Measurements from ENCODE around the gene NRARP.

The NRARP gene

DNA sequence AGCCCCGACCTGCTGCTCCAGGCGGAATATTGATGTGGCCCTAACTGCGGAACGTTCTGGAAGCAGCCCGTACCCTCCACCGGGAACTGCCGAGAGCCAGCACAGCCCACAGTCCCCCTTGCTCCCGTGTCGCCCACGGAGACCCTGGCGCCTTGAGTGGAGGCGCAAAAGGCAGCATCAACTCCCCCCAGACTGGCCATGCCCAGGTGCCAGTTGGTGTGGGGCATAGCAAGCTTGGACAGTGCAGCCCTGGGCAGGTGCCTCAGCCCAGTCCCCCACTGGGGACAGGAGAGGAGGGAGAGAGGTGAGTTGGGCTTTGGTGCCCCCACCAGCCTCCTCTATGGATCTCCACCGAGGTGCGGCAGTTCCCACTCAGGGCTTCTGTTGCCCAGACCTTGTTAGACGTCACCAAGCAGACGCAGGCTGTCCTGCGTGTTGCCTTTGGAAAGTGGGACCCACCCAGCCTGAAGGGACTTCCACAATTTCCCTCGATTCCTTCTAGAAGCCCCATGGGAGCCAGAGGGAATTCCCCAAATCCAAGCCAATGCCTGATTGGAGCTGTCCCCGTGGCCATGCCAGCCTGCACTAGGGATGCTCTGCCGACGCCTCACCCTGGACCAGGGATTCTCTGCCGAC, 19.8 kb upstream of the NRARP start:
- DNase-seq: no peak

DNA sequence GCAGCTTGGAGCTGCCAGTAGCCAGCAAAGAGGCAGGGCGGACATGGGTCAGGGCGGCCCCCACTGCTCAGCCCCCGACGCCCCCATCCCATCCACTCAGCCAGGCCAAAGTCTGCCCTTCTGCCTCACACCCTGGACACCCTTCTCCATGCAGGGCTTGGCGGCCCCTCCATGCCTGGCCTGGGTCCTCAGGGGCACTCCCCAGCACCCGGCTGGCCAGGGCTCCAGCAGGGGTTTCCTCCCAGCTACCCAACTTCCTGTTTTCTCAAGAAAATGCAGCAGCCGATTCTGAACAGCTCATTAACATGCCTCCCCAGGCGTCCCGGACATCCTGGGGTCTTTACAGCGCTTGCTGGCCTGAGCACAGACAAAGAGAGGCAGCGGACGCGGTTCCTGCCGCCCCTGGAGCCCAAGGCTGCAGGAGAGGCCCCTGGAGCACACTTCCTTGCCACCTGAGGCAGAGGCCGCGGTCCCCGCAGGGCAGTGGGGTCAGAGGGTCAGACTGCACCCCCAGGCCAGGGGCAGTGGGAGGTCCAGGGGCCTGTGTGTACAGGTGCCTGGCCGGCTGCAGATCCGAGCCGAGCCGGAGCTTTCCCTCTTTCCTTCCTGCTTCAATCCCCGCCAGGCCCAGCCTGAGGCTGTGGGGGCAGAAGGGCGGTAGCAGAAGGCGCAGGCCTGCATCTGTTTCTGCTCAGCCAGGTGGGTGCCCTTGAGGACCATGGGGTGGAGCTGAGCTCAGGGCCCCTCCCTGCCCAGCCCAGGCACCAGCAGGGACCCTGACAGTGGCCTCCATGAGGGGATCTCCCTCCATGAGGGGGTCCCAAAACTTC, 18.7 kb upstream of the NRARP start:
- peak; percentile 31 for DNase-seq

DNA sequence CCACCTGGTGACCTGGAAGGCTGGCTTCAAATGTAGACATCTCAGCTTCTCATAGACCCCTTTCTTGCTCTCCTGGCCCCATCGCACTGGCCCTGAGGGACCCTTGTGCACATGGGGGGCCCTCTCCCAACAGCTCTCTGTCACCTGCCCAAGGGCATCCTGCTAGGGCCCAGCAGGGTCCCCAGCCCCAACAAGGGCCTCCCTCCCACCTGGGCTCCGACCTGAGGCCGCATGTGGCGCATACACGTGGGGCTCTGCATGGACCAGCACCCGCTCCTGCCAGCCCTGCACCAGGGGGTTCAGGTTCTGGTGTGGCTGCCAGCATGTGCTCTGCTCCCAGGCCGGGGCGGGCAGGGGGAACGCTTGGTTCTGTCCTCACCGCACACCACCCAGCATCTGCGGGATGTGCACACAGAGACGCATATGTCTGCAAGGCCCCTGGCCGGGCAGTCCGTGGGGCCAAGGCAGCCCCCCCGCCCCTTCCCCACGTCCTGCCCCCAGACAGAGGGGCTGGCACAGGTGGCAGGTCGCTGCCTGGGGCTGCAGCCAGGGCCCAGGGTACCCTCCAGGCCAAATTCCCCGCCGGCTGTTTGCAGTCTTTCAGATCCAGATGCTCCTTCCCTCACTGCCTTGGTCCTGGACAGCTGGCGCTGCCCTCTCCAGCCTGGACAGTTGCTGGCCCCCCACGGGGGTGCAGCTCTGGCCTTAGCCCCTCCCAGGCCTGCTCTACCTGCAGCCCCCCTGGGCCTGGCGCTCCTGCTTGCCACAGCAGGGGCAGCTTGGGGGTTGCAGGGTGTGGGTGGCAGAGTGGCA, 17.9 kb upstream of the NRARP start:
- no peak for DNase-seq

DNA sequence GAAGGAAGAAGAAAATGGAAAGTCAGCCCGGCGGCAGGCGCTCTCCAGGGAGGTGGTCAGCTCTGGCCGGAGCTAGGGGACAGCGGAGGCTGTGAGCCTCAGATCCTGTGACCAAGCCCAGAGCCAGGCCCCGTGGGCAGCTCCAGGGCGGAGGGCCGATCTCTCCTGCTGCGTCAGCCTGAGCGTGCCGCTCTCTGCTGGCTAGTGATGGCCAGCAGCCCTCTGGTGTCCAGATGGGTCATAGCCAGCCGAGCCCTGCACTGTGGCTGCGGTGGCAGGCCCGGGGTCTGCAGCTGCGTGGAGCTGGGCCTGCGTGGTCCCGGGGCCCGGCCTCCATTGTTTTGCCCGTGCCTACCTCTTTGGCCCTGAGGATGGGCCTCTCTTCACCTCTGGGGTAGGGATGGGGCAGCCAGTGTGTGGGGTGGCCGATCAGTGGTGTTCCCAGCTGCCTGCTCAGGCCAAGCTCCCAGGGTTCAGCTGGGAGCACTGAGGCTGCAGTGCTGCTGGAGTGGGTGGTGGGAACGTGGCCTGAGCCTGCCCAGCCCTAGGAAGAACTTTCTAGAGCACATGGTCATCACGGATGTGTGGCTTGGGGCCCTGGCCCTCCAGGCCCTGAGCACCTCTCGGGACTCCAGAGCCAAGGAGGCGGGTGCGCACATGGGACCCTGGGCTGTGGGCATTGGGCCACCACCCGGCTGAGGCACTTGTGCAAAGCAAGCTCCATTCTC, 17.1 kb upstream of the NRARP start:
- DNase-seq: no peak

DNA sequence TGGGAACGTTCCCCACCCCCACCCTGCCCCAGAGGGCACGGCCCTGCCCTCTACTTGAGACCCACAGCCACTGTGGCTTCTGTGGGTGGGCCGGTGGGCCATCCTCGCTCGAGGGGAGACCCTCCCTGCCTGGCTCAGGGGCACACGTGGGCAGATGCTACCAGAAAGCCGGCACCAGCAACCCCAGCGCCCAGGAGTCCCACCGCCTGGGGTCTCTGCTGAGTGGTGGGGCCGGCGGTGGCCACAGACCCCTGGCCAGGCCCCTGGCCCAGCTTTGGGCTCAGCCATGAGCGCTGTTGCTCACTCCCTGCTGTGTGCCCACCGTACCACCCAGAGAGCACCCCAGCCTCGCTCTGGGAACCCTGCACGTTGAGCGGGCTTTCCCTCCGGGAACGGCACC, 16.5 kb upstream of the NRARP start:
- DNase-seq: no peak

DNA sequence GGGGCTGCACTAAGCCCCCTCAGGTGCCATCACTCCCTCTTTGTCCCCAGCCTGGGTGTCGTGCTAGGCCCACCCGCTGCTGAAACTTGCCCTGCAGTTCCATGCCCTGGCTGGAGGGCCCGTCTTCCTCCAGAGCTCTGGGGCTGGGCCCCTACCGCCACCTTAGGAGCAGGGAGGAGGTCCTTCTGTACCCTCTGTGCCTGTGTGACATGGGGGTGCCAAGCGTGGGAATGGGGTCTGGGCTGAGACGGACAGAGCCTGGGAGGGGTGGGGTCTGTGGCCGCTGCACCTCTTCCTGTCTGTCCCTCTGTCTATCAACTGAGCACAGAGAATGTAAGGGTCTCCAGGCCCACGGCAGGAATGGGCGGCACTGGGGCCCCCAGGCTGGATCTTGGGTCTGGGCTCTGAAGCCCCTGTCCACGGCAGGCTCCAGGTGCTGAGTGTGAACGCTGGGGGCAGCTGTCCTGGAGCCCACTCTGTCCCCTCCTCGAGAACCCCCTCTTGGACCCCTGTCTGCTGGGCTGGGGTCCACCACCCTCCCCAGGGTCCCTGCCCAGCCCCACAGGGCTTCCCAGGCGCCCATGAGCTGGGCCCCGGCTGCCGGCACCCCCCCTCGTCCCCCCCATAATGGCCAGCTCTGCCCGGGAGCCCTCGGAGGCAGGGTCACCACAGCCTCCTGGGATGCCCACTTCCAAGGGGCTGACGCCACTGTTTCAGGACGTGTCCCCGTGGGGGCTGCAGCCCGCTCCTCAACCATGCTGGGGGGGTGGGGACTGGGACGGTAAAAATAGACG, 15.8 kb upstream of the NRARP start:
- peak; percentile 14 for DNase-seq

DNA sequence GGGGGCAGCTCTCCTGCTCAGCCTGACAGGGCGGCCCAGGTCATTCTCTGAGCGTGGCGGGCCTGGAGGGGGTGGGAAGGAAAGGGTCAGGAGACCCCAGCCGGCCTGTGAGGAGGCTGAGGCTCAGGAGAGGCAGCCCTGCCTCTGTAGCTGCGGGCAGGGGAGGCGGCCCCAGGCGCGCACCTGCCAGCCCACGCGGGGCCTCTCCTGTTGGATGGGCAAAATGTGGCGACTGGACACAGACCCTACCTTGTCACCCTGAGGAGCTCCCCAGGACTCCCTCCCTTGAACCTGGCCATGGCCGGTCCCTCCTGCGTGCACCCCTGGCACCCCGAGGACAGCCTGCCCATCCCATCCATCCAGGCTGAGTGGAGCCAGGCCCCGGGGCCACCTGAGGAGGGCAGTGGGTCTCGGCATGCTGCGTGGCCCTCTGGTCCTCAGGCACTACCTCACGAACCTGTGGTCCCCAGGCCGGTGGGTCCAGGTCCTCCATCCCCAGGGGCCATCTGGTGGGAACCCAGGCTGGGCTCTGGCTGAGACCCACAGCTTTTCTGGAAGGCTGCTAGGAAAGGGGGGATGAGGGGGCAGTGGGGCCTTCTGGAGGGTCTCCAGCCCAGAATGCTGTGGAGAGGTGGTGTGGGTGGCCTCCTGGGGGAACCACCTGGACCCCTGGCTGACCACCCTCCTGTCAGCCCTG, 15.1 kb upstream of the NRARP start:
- peak; percentile 17 for DNase-seq

DNA sequence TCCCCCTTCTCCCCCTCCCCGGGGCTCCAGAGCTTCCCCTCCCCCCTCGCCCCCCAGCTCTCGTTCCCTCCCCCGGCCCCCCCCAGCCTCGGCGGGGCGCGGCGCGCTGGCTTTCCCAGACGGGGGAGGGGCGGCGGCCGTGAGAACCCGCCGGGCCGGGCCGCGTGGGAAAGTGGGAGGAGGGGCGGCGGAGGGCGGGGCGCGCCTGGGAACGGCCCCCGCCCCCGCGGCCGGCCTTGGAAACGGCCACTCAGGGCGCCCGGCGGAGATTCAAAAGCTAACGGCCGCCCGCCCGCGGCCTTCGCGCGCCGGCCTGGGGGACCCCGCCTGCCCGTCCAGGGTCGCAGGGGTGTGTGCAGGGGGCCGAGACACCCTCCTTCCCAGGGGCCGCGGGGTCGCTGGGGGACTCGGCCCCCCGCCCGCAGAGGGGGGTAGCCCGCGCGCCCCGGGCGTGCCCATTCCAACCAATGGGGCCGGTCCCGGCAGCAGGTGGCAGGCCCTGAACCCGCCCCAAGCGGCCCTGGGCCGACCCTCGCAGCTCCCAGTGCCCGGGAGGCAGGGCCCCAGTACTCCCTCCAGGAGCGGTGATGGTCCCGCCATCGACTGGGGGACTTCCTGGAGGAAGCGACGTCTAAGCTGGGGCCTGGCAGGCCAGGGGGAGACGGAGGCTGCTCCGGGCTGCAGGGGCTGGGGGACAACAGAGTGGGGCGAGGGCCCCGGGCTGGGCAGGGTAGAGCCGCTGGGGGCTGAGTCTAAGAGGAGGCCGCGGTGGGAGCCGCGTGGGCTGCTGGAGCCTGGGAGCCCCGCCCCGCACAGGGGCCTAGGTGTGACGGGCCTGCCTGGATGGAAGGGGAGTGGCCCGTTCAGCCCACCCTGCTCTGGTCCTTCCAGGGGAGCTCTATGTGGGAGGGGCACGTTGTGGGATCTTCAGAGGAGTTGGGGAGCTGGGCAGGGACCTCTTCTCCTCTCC, 14.2 kb upstream of the NRARP start:
- DNase-seq: peak; percentile 31

DNA sequence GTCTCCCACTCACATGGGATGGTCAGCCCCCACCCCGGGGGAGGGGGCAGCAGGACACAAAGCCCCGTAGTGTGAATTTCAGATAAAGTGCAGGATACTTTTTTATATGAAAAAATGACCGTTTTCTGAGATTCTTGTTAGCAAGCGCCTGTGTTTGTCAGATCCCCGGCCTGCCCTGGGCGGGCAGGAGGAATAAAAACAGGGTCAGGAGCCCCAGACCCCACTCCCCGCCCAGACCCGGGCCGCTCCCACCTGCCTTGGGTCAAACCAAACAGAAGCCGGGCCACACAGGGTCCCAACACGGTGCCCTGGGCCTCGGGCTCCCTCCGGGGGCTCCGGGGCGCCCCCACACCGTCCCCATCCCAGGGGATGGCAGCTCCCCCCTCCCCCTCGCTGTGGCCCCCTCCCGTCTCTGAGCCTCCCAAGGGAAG, 13.5 kb upstream of the NRARP start:
- DNase-seq: no peak

DNA sequence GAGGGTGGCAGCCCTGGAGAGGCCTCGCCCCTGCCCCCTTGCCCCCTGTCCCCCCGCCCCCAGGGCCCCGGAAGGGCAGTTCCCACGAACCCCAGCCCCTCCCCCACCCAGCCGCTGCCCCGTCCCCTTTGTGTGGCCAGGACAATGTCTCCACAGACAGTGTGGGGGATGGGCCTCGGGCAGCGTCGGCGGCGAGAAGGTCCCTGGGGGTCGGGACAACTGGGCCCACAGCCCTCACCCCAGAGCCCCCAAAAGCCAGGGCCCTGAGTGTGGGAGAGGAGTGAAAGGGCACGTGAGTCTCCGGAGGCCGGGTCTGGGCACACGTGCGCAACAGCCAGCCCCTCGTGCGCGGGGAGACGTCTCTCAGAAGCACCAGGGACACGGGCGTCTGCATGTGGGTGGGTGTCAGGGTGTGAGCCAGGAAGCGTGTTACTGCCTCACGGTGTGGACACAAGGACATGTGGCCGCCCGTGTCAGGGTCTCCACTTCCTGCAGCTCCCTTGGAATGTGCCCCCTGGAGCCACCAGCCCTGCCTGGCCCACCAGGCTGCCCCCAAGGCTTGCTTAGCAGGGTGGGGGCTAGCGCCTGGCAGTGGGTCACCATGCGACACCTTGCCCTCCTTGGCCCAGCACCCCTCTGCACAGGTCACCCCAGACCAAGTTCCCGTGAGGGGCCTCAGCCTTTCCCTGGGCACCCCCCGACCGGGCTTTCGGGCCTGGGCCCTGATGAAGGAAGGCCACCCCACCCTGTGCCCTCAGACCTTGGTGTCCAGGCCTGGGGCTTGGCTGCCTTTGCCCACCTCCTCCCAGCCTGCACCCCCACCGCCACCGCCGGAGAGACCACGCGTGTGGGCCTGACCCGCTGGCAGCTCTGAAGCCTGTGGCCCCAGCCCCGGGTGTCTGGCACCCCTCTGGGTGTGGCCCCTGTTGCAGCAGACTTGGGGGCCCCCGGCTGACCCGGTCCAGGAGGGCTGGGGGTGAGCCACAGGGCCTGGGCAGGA, 12.8 kb upstream of the NRARP start:
- peak; percentile 18 for DNase-seq

DNA sequence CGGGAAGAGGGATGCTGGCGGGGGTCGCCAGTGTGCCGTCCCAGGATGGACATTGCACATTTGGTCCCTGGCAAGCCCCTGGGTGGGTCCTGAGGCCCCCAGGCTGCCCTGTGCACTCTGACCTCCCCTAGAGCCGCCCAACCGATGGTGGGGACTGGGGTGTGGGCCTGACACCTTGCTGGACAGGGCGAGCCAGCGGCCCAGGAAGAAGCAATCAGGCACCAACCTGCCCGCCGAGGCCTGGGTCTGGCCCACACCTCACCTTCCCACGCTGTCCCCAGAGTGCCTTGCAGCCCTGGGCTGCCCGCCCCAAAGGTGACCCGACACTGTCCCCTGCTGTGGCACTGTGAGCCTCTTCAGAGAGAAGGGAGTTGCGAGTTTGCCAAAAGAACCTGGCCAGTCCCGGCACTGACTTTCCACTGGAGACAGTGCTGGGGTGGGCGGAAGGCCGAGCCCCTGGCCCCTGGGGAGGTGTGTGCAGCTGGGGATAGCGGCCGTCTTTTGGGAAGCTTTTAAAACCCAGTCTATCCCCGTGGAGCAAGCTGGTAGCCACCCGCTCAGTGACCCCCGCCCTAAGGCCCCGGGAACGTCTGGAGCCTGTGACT, 12.0 kb upstream of the NRARP start:
- DNase-seq: peak; percentile 15

DNA sequence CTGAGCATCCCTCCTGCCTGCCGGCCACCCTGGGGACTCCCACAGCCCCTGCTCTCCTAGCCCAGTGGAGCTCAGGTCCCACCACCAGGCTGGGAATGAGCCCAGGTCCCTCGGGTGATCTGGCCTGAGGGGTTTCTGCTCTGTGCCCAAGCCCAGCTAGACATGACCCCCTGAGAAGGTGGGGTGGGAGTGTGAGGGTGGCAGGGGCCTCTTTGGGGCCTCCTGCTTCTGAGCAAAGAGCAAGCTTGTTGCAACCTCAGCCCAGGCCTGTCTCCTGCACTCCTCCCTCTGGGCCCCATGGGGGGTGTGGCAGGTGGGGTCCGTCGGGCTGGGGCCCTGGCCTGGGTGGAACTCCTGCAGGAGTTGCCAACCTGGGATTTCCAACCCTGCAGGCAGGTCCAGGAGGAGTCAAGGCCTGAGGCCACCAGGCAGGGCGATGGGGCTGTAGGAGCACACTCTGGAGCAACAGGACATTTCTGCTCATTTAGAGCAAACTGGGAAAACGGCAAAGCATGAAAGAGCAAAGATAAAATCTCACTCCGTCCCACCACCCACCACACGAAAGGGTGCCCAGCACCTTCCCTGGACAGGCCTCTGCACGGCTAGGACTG, 11.4 kb upstream of the NRARP start:
- DNase-seq: peak; percentile 16

DNA sequence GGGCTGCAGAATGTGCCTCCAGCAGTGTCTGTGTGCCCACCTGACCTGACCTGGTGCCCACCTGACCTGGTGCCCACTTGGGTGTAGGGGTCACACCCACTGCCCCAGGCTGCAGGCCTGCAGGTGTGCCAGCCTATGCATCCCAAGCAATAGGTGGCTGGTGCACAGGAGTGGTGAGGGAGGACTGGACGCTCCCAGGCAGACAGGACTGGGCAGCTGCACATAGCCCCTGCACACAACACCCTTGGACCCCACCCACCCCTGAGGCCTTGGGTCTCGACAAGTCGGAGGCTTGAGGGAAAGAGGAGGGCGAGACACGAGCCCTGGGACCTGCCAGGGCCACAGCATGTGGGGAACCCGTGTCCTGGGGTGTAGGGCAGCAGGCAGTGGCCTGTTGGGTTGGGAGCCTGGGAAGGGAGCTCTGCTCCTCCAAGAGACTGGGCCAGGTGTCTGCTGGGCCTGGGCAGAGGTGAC, 10.8 kb upstream of the NRARP start:
- DNase-seq: no peak

DNA sequence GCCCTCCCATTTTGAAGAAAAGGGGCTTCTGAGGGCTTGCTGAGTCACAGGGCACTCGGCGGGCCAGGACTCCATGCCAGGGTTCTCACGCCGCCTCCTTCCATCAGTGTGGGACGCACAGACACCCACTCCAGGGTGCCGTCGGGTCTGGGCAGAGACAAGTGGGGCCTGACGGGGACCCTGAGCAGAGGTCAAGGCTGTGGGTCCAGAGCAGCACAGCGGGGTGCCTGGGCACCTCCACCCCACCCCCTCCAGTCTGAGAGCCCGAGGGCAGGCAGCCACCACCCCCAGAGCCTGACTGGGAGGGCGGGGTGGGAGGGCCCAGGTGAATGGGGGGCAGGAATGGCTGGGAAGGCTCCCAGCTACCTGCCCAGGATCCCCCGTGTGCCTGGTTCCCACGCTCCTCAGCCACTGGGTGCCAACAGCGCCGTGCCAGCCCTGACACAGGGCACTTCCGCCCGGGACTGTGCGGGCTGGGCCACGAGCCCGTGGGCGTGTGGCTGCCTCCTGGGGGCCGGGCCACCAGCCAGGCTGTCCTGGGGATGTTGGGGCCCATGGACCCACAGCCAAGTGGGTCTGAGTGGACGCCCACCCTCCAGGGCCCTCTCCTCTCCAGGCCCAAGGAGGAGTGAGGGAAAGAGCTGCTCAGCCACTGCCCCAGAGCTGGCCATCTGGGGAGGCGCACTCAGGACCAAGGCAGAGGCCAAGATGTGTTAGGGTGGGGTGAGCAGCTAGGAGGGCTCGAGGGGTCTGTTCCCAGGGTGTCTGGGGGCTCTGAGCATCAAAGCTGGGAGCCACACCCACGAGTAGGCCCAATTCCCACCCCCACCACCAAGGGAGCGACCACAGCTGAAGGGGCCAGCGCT, 10.1 kb upstream of the NRARP start:
- DNase-seq: peak; percentile 16

DNA sequence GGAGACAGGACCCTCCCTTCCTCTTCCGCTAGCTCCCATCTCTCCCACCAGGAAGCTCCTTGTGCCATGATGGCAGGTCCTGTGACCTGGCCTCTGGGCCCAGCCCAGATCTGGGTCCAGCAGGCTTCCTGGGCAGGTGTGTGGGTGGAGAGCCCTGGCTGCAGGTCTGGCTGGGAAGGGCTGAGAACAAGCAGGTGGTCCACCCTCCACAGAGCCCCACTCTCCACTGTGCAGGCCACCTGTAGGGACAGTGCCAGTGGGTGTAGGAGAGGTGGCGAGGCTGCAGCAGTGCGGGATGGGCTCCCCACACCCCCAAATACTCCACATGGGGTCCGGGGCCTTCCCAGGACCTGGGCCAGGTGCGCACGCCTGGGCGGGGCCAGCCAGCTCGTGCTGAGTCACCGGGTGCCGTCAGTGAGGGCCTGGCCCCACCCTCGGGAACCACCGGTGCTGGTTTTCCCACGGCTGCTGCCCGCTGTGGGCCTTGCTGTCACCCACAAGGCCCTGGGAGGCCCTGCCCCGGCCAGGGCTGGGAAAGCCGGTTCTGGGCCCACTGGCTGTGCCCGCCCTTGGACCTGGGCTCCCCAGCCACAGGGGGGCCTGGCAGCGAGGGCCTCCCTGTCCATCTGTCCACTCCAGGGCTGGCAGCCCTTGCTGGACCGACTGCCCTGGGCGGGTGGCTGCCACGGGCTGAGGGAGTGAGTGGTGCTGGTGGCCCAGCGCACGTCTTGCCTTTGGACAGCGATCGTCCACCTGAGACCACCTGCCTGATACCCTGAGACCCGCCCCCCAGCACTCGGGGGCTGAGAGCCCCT, 9.3 kb upstream of the NRARP start:
- peak; percentile 49 for DNase-seq

Measured in activated T-cell treated with anti-CD3 and anti-CD28 coated beads, Interleukin-2, amount 50 U/mL, for 1 hour (primary cell).